Ishikawa (cell line): Measurements from ENCODE around the gene SQSTM1.

Experiments
- CEBPB ChIP-seq: IDR thresholded peaks from 2 replicates; pipeline ENCODE4 v1.6.1; 2012
- CREB1 ChIP-seq: IDR thresholded peaks from 2 replicates; pipeline ENCODE4 v1.6.1; 2012; ENCODE audit warnings: low read depth
- EGR1 ChIP-seq: IDR thresholded peaks from 2 replicates; pipeline ENCODE4 v1.6.1; 2012
- EP300 ChIP-seq: IDR thresholded peaks from 2 replicates; pipeline ENCODE4 v1.6.1; 2012; ENCODE audit warnings: borderline replicate concordance
- FOXM1 ChIP-seq: IDR thresholded peaks from 2 replicates; pipeline ENCODE4 v1.6.1; 2012; ENCODE audit warnings: low read depth, borderline replicate concordance
- MAX ChIP-seq: IDR thresholded peaks from 2 replicates; pipeline ENCODE4 v1.6.1; 2012
- NFIC ChIP-seq: IDR thresholded peaks from 2 replicates; pipeline ENCODE4 v1.6.1; 2012
- RAD21 ChIP-seq: IDR thresholded peaks from 2 replicates; pipeline ENCODE4 v1.6.1; 2012; ENCODE audit warnings: low read depth
- REST ChIP-seq: IDR thresholded peaks from 2 replicates; pipeline ENCODE4 v1.6.1; 2012; ENCODE audit warnings: low read depth, mild to moderate bottlenecking
- TAF1 ChIP-seq: IDR thresholded peaks from 2 replicates; pipeline ENCODE4 v1.6.1; 2012; ENCODE audit warnings: low read depth, mild to moderate bottlenecking
- TCF12 ChIP-seq: IDR thresholded peaks from 2 replicates; pipeline ENCODE4 v1.6.1; 2012; ENCODE audit warnings: low read depth
- TEAD4 ChIP-seq: IDR thresholded peaks from 2 replicates; pipeline ENCODE4 v1.6.1; 2012
- USF1 ChIP-seq: IDR thresholded peaks from 2 replicates; pipeline ENCODE4 v1.6.1; 2012
- ZBTB7A ChIP-seq: IDR thresholded peaks from 2 replicates; pipeline ENCODE4 v1.6.1; 2012; ENCODE audit warnings: low read depth

SQSTM1 gene

GRCh38 chr5:179804555-179804947, 16.2 kb upstream of the SQSTM1 start:
- no peak for TF ChIP-seq CREB1
- no peak for TF ChIP-seq FOXM1
- TF ChIP-seq CEBPB = no peak
- no peak for TF ChIP-seq EP300
- no peak for TF ChIP-seq REST
- no peak for TF ChIP-seq TCF12
- TF ChIP-seq ZBTB7A = no peak
- no peak for TF ChIP-seq NFIC

- TF ChIP-seq NFIC = no peak
- TF ChIP-seq CEBPB = no peak
- no peak for TF ChIP-seq REST
- TF ChIP-seq EP300 = no peak
- no peak for TF ChIP-seq MAX
- no peak for TF ChIP-seq RAD21
- no peak for TF ChIP-seq TEAD4
- no peak for TF ChIP-seq USF1
- TF ChIP-seq TAF1 = no peak
- TF ChIP-seq EGR1 = no peak
These were observed 15.6 kb upstream of the SQSTM1 start for GRCh38 chr5:179805070-179805528.

GRCh38 chr5:179805529-179806249, 15.0 kb upstream of the SQSTM1 start:
- TF ChIP-seq FOXM1 (no peak), NFIC (no peak), RAD21 (no peak), ZBTB7A (no peak), USF1 (no peak), EGR1 (no peak), TAF1 (no peak), MAX (no peak; the same call in 1 of the 2 replicates)

- peak; percentile 57; the same call in 1 of the 2 replicates for TF ChIP-seq TAF1
- no peak for TF ChIP-seq TEAD4
- no peak for TF ChIP-seq REST
These were observed 14.3 kb upstream of the SQSTM1 start, which contains the start of gene MGAT4B for GRCh38 chr5:179806250-179807048. MGAT4B (minus strand) TSS chr5:179806866; CDS start chr5:179806583, 283 bp downstream.
